Endothelial cell of umbilical vein (primary cell): ENCODE results near the gene DYNC1LI1.

Experiments used
- EZH2 ChIP-seq: IDR thresholded peaks from 2 replicates; pipeline ENCODE4 v1.6.1; 2012; ENCODE audit warnings: borderline replicate concordance, low read depth, mild to moderate bottlenecking, moderate library complexity, low read length, inconsistent platforms; ENCODE audit not compliant: severe bottlenecking
- POLR2A ChIP-seq: IDR thresholded peaks from 2 replicates; pipeline ENCODE4 v1.6.1; 2012; ENCODE audit warnings: low read depth, mild to moderate bottlenecking, control low read depth, low read length
- POLR2AphosphoS5 ChIP-seq: IDR thresholded peaks from 2 replicates; pipeline ENCODE4 v1.6.1; 2012; ENCODE audit warnings: low read depth, mild to moderate bottlenecking, control low read depth, low read length, moderate library complexity; ENCODE audit not compliant: insufficient read depth

DNA sequence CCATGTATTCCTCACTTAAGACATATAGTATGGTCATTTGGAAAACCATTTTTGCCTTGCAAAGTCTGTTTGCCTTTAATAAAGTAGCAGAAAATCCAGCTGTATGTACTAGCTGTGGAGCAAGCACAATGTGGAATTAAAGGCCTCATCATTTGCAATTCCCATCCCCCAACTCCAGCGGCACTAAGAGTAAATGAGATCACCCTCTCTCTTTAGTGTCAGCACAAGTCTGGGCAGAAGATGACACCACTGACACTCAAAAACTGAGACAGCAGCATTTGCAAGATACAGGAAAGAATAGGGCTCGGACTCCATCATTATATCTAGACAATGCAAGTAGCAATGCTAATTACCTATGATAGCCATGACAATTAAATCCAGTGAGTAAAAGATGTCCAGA lies 24.7 kb upstream of the DYNC1LI1 start:
- no peak for TF ChIP-seq EZH2
- TF ChIP-seq POLR2AphosphoS5 = no peak
- TF ChIP-seq POLR2A = no peak
